Measurements from ENCODE around the gene MYL3.

MYL3 gene

GRCh38 chr3:46871222-46871621 is 8.0 kb upstream of the MYL3 start:
- no peak for DNase-seq
- Mint-ChIP-seq H3K36me3 (no peaks in the 10 kb centered on the region), H3K27me3 (peaks cover 64% of the 10 kb centered on the region), H3K9me3 (no peaks in the 10 kb centered on the region), H3K4me3 (no peak overlapping the region), H3K4me1 (peaks cover 6% of the 10 kb centered on the region), H3K27ac (no peak overlapping the region)
- CTCF ChIA-PET, result interaction anchor here (1.9 to 2.8 kb wide), 2 partner anchors 24 to 38 kb away, joined by 8 read pairs; no protein-coding TSS in a partner anchor

GRCh38 chr3:46870651-46871050 is 7.4 kb upstream of the MYL3 start:
- CTCF ChIA-PET, result interaction anchor here (1.9 to 2.8 kb wide), 2 partner anchors 25 to 39 kb away, joined by 8 read pairs; no protein-coding TSS in a partner anchor

GRCh38 chr3:46869440-46869839 is 6.2 kb upstream of the MYL3 start:
- no peak overlapping the region for H3K4me3 Mint-ChIP-seq
- H3K4me1 Mint-ChIP-seq, result peaks cover 6% of the 10 kb centered on the region
- CTCF ChIA-PET, result interaction anchor here (1.0 to 1.3 kb wide), 2 partner anchors 24 to 40 kb away, joined by 4 read pairs; no protein-coding TSS in a partner anchor
- peaks cover 56% of the 10 kb centered on the region for H3K27me3 Mint-ChIP-seq
- no peaks in the 10 kb centered on the region for H3K9me3 Mint-ChIP-seq
- DNase-seq, result no peak
- no peak overlapping the region for H3K27ac Mint-ChIP-seq
- no peaks in the 10 kb centered on the region for H3K36me3 Mint-ChIP-seq

More at GRCh38 chr3:46870651-46871050, 7.4 kb upstream of the MYL3 start:
- H3K4me3 Mint-ChIP-seq, result no peak overlapping the region
- peaks cover 60% of the 10 kb centered on the region for H3K27me3 Mint-ChIP-seq
- DNase-seq, result no peak
- H3K27ac Mint-ChIP-seq, result no peak overlapping the region
- no peaks in the 10 kb centered on the region for H3K36me3 Mint-ChIP-seq
- peaks cover 6% of the 10 kb centered on the region for H3K4me1 Mint-ChIP-seq
- H3K9me3 Mint-ChIP-seq, result no peaks in the 10 kb centered on the region

- Mint-ChIP-seq H3K4me1 (peaks cover under 1% of the 10 kb centered on the region), H3K4me3 (no peak overlapping the region), H3K36me3 (no peaks in the 10 kb centered on the region), H3K27me3 (peaks cover 51% of the 10 kb centered on the region), H3K9me3 (no peaks in the 10 kb centered on the region), H3K27ac (no peak overlapping the region)
- CTCF ChIA-PET, result interaction anchor here (1.0 to 1.3 kb wide), 3 partner anchors 9 to 41 kb away, joined by 4 read pairs; no protein-coding TSS in a partner anchor
- no peak for DNase-seq
Observed at GRCh38 chr3:46868948-46869347, 5.7 kb upstream of the MYL3 start.

GRCh38 chr3:46868287-46868686 is 5.0 kb upstream of the MYL3 start:
- Mint-ChIP-seq H3K9me3 (no peaks in the 10 kb centered on the region), H3K27me3 (peaks cover 45% of the 10 kb centered on the region), H3K27ac (no peak overlapping the region), H3K4me1 (no peaks in the 10 kb centered on the region), H3K36me3 (no peaks in the 10 kb centered on the region), H3K4me3 (no peak overlapping the region)
- CTCF ChIA-PET, result interaction anchor here (1.0 to 2.0 kb wide), 5 partner anchors 9 to 165 kb away, joined by 3 to 4 read pairs (median 4); no protein-coding TSS in a partner anchor
- no peak for DNase-seq

- DNase-seq, result no peak
- Mint-ChIP-seq H3K9me3 (no peaks in the 10 kb centered on the region), H3K4me3 (no peak overlapping the region), H3K4me1 (no peaks in the 10 kb centered on the region), H3K27me3 (peaks cover 42% of the 10 kb centered on the region), H3K36me3 (no peaks in the 10 kb centered on the region), H3K27ac (no peak overlapping the region)
- CTCF ChIA-PET, result interaction anchor here (1.2 to 2.6 kb wide), 6 partner anchors 11 to 164 kb away, joined by 3 to 11 read pairs (median 4); partner anchors contain the start of gene PTH1R
Observed at GRCh38 chr3:46867550-46867898, 4.3 kb upstream of the MYL3 start.

GRCh38 chr3:46866720-46867549 is 3.7 kb upstream of the MYL3 start:
- Mint-ChIP-seq H3K4me1 (no peaks in the 10 kb centered on the region), H3K27me3 (peaks cover 39% of the 10 kb centered on the region), H3K36me3 (no peaks in the 10 kb centered on the region), H3K4me3 (no peak overlapping the region), H3K27ac (no peak overlapping the region), H3K9me3 (no peaks in the 10 kb centered on the region)
- peak; percentile 87 for DNase-seq
- CTCF ChIA-PET, result interaction anchor here (0.6 to 2.6 kb wide), 13 partner anchors 9 to 292 kb away, joined by 3 to 11 read pairs (median 4); partner anchors contain the start of gene PTH1R

- H3K4me3 Mint-ChIP-seq, result no peak overlapping the region
- H3K4me1 Mint-ChIP-seq, result no peaks in the 10 kb centered on the region
- no peak for DNase-seq
- no peak overlapping the region for H3K27ac Mint-ChIP-seq
- H3K36me3 Mint-ChIP-seq, result no peaks in the 10 kb centered on the region
- H3K9me3 Mint-ChIP-seq, result no peaks in the 10 kb centered on the region
- H3K27me3 Mint-ChIP-seq, result peaks cover 31% of the 10 kb centered on the region
- CTCF ChIA-PET, result interaction anchor here (0.6 to 2.6 kb wide), 10 partner anchors 10 to 293 kb away, joined by 3 to 11 read pairs (median 4); partner anchors contain the start of gene PTH1R
Observed at GRCh38 chr3:46866032-46866595, 2.9 kb upstream of the MYL3 start.

- Mint-ChIP-seq H3K4me1 (no peaks in the 10 kb centered on the region), H3K36me3 (no peaks in the 10 kb centered on the region), H3K4me3 (no peak overlapping the region), H3K27ac (no peak overlapping the region), H3K9me3 (no peaks in the 10 kb centered on the region), H3K27me3 (peaks cover 31% of the 10 kb centered on the region)
- no peak for DNase-seq
- CTCF ChIA-PET, result interaction anchor here (1.1 to 2.6 kb wide), 4 partner anchors 10 to 46 kb away, joined by 3 to 11 read pairs (median 5); no protein-coding TSS in a partner anchor
Observed at GRCh38 chr3:46865546-46865945, 2.3 kb upstream of the MYL3 start.

GRCh38 chr3:46865031-46865507 is 1.8 kb upstream of the MYL3 start:
- H3K4me3 Mint-ChIP-seq, result no peak overlapping the region
- H3K36me3 Mint-ChIP-seq, result no peaks in the 10 kb centered on the region
- DNase-seq, result no peak
- CTCF ChIA-PET, result interaction anchor here (1.4 to 2.6 kb wide), 2 partner anchors 11 to 45 kb away, joined by 4 to 11 read pairs; no protein-coding TSS in a partner anchor
- no peaks in the 10 kb centered on the region for H3K4me1 Mint-ChIP-seq
- peaks cover 30% of the 10 kb centered on the region for H3K27me3 Mint-ChIP-seq
- no peak overlapping the region for H3K27ac Mint-ChIP-seq
- no peaks in the 10 kb centered on the region for H3K9me3 Mint-ChIP-seq

- no peak overlapping the region for H3K27ac Mint-ChIP-seq
- peaks cover 23% of the 10 kb centered on the region for H3K27me3 Mint-ChIP-seq
- no peaks in the 10 kb centered on the region for H3K36me3 Mint-ChIP-seq
- no peak for DNase-seq
- CTCF ChIA-PET, result no interaction called here
- H3K4me3 Mint-ChIP-seq, result no peak overlapping the region
- no peaks in the 10 kb centered on the region for H3K9me3 Mint-ChIP-seq
- H3K4me1 Mint-ChIP-seq, result no peaks in the 10 kb centered on the region
Observed at GRCh38 chr3:46864061-46864881, 1.0 kb upstream of the MYL3 start.

GRCh38 chr3:46862369-46863025 is 747 bp downstream of the MYL3 start:
- H3K27ac Mint-ChIP-seq, result no peak overlapping the region
- no peak overlapping the region for H3K4me3 Mint-ChIP-seq
- no peaks in the 10 kb centered on the region for H3K36me3 Mint-ChIP-seq
- no peaks in the 10 kb centered on the region for H3K4me1 Mint-ChIP-seq
- peaks cover 30% of the 10 kb centered on the region for H3K27me3 Mint-ChIP-seq
- H3K9me3 Mint-ChIP-seq, result no peaks in the 10 kb centered on the region
- DNase-seq, result no peak
- CTCF ChIA-PET, result interaction anchor here (1.0 to 1.8 kb wide), 3 partner anchors 32 to 47 kb away, joined by 3 to 4 read pairs (median 3); no protein-coding TSS in a partner anchor
